WTC11 (cell line): Measurements from ENCODE around the gene ABCB11.

Source experiments
- IRF2 ChIP-seq: sonication (generic); formaldehyde crosslinking; IDR thresholded peaks from 2 replicates; pipeline ENCODE4 v1.8.0; 2022; ENCODE audit warnings: low read depth, missing genetic modification reagents, borderline replicate concordance
- JUN ChIP-seq: sonication (generic); formaldehyde crosslinking; IDR thresholded peaks from 2 replicates; pipeline ENCODE4 v1.8.0; 2023; ENCODE audit warnings: mild to moderate bottlenecking, missing genetic modification reagents
- NR2C2 ChIP-seq: sonication (generic); formaldehyde crosslinking; IDR thresholded peaks from 2 replicates; pipeline ENCODE4 v1.8.0; 2022; ENCODE audit warnings: mild to moderate bottlenecking, missing genetic modification reagents
- RELA ChIP-seq: sonication (generic); formaldehyde crosslinking; IDR thresholded peaks from 2 replicates; pipeline ENCODE4 v1.8.1; 2022; ENCODE audit warnings: missing genetic modification reagents, mild to moderate bottlenecking, borderline replicate concordance
- TF ChIP-seq, protein P1 (sequence below): sonication (generic); formaldehyde crosslinking; IDR thresholded peaks from 2 replicates; pipeline ENCODE4 v1.8.1; 2022; ENCODE audit warnings: low read depth, mild to moderate bottlenecking, moderate library complexity, missing genetic modification reagents, borderline replicate concordance
- TF ChIP-seq, protein P2 (sequence below): sonication (generic); formaldehyde crosslinking; IDR thresholded peaks from 2 replicates; pipeline ENCODE4 v1.8.1; 2023; ENCODE audit warnings: mild to moderate bottlenecking, missing genetic modification reagents, borderline replicate concordance
- TF ChIP-seq, protein P3 (sequence below): sonication (generic); formaldehyde crosslinking; conservative IDR thresholded peaks from 2 replicates; pipeline ENCODE4 v1.8.1; 2022; ENCODE audit warnings: mild to moderate bottlenecking, missing genetic modification reagents
- TF ChIP-seq, protein P4 (sequence below): sonication (generic); formaldehyde crosslinking; IDR thresholded peaks from 2 replicates; pipeline ENCODE4 v1.8.1; 2022; ENCODE audit warnings: mild to moderate bottlenecking, moderate library complexity, missing genetic modification reagents
- TF ChIP-seq, protein P5 (sequence below): sonication (generic); formaldehyde crosslinking; IDR thresholded peaks from 2 replicates; pipeline ENCODE4 v1.8.0; 2022; ENCODE audit warnings: mild to moderate bottlenecking, missing genetic modification reagents
- TF ChIP-seq, protein P6 (sequence below): sonication (generic); formaldehyde crosslinking; IDR thresholded peaks from 2 replicates; pipeline ENCODE4 v1.8.1; 2023; ENCODE audit warnings: mild to moderate bottlenecking, missing genetic modification reagents
- TF ChIP-seq, protein P7 (sequence below): fragments of 200-600 bp; IDR thresholded peaks from 2 replicates; pipeline ENCODE4 v1.8.0; 2022; ENCODE audit warnings: antibody characterized with exemption
- TF ChIP-seq, protein P8 (sequence below): sonication (generic); formaldehyde crosslinking; IDR thresholded peaks from 2 replicates; pipeline ENCODE4 v1.8.0; 2022; ENCODE audit warnings: mild to moderate bottlenecking, missing genetic modification reagents

DNA sequence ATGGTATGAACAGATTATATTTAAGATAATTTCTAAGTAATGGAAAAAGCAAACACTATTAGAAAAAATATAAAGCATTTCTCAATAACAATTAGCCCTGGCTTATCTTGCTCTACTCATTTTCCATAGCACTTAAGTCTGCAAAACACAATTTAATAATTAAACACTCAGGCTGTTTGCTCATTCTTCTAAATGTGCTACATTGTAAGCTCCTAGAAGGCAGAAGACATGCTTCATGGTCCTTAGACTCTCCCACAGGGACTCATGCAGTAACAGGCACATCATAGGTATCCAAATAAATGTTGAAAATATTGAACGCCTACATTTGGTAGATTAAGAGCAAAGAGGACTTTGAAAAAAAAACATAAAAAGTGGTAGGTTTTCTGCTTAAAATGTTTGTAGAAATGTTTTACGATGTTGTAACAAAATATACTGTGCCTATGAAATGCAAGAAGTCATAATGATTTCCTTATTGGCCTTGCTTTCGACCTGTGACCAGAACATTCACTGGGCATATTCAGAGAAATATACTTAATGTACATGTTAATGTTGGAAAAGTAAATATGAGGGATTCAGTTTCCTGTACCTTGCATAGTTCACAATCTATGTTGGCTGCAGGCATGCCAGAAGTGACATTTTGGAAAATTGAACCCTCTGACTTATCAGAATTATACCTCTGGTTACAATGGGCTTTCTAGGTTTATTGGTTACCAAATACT is 102.9 kb downstream of the ABCB11 start:
- TF ChIP-seq, protein P1, sequence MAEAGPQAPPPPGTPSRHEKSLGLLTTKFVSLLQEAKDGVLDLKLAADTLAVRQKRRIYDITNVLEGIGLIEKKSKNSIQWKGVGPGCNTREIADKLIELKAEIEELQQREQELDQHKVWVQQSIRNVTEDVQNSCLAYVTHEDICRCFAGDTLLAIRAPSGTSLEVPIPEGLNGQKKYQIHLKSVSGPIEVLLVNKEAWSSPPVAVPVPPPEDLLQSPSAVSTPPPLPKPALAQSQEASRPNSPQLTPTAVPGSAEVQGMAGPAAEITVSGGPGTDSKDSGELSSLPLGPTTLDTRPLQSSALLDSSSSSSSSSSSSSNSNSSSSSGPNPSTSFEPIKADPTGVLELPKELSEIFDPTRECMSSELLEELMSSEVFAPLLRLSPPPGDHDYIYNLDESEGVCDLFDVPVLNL = no peak
- TF ChIP-seq, protein P2, sequence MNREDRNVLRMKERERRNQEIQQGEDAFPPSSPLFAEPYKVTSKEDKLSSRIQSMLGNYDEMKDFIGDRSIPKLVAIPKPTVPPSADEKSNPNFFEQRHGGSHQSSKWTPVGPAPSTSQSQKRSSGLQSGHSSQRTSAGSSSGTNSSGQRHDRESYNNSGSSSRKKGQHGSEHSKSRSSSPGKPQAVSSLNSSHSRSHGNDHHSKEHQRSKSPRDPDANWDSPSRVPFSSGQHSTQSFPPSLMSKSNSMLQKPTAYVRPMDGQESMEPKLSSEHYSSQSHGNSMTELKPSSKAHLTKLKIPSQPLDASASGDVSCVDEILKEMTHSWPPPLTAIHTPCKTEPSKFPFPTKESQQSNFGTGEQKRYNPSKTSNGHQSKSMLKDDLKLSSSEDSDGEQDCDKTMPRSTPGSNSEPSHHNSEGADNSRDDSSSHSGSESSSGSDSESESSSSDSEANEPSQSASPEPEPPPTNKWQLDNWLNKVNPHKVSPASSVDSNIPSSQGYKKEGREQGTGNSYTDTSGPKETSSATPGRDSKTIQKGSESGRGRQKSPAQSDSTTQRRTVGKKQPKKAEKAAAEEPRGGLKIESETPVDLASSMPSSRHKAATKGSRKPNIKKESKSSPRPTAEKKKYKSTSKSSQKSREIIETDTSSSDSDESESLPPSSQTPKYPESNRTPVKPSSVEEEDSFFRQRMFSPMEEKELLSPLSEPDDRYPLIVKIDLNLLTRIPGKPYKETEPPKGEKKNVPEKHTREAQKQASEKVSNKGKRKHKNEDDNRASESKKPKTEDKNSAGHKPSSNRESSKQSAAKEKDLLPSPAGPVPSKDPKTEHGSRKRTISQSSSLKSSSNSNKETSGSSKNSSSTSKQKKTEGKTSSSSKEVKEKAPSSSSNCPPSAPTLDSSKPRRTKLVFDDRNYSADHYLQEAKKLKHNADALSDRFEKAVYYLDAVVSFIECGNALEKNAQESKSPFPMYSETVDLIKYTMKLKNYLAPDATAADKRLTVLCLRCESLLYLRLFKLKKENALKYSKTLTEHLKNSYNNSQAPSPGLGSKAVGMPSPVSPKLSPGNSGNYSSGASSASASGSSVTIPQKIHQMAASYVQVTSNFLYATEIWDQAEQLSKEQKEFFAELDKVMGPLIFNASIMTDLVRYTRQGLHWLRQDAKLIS (CRISPR knock-in tag) = no peak
- TF ChIP-seq JUN (CRISPR knock-in tag) (no peak), NR2C2 (no peak), RELA (CRISPR knock-in tag) (no peak), IRF2 (CRISPR knock-in tag) (no peak)
- TF ChIP-seq, protein P3, sequence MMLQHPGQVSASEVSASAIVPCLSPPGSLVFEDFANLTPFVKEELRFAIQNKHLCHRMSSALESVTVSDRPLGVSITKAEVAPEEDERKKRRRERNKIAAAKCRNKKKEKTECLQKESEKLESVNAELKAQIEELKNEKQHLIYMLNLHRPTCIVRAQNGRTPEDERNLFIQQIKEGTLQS = no peak
- TF ChIP-seq, protein P4, sequence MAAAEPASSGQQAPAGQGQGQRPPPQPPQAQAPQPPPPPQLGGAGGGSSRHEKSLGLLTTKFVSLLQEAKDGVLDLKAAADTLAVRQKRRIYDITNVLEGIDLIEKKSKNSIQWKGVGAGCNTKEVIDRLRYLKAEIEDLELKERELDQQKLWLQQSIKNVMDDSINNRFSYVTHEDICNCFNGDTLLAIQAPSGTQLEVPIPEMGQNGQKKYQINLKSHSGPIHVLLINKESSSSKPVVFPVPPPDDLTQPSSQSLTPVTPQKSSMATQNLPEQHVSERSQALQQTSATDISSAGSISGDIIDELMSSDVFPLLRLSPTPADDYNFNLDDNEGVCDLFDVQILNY (CRISPR knock-in tag) = no peak
- TF ChIP-seq, protein P5, sequence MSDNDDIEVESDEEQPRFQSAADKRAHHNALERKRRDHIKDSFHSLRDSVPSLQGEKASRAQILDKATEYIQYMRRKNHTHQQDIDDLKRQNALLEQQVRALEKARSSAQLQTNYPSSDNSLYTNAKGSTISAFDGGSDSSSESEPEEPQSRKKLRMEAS (CRISPR knock-in tag) = no peak
- TF ChIP-seq, protein P6, sequence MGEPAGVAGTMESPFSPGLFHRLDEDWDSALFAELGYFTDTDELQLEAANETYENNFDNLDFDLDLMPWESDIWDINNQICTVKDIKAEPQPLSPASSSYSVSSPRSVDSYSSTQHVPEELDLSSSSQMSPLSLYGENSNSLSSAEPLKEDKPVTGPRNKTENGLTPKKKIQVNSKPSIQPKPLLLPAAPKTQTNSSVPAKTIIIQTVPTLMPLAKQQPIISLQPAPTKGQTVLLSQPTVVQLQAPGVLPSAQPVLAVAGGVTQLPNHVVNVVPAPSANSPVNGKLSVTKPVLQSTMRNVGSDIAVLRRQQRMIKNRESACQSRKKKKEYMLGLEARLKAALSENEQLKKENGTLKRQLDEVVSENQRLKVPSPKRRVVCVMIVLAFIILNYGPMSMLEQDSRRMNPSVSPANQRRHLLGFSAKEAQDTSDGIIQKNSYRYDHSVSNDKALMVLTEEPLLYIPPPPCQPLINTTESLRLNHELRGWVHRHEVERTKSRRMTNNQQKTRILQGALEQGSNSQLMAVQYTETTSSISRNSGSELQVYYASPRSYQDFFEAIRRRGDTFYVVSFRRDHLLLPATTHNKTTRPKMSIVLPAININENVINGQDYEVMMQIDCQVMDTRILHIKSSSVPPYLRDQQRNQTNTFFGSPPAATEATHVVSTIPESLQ (CRISPR knock-in tag) = no peak
- TF ChIP-seq, protein P7, sequence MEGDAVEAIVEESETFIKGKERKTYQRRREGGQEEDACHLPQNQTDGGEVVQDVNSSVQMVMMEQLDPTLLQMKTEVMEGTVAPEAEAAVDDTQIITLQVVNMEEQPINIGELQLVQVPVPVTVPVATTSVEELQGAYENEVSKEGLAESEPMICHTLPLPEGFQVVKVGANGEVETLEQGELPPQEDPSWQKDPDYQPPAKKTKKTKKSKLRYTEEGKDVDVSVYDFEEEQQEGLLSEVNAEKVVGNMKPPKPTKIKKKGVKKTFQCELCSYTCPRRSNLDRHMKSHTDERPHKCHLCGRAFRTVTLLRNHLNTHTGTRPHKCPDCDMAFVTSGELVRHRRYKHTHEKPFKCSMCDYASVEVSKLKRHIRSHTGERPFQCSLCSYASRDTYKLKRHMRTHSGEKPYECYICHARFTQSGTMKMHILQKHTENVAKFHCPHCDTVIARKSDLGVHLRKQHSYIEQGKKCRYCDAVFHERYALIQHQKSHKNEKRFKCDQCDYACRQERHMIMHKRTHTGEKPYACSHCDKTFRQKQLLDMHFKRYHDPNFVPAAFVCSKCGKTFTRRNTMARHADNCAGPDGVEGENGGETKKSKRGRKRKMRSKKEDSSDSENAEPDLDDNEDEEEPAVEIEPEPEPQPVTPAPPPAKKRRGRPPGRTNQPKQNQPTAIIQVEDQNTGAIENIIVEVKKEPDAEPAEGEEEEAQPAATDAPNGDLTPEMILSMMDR = no peak
- TF ChIP-seq, protein P8, sequence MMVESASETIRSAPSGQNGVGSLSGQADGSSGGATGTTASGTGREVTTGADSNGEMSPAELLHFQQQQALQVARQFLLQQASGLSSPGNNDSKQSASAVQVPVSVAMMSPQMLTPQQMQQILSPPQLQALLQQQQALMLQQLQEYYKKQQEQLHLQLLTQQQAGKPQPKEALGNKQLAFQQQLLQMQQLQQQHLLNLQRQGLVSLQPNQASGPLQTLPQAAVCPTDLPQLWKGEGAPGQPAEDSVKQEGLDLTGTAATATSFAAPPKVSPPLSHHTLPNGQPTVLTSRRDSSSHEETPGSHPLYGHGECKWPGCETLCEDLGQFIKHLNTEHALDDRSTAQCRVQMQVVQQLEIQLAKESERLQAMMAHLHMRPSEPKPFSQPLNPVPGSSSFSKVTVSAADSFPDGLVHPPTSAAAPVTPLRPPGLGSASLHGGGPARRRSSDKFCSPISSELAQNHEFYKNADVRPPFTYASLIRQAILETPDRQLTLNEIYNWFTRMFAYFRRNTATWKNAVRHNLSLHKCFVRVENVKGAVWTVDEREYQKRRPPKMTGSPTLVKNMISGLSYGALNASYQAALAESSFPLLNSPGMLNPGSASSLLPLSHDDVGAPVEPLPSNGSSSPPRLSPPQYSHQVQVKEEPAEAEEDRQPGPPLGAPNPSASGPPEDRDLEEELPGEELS (CRISPR knock-in tag) = no peak
